Measurements from ENCODE around the gene EBP. TPM values are rescaled to one million over a fixed set of nuclear protein-coding genes. Genes with fewer than 3 reads are reported as not detected.
A peak's percentile ranks its signal among the peaks of the same experiment; 100 is the strongest.

The EBP gene
- total RNA-seq, 1 donor from 2014 or later: 39.1 TPM

- peaks cover 3% of the 10 kb centered on the region for H3K4me1 Mint-ChIP-seq (ENCODE audit: low read depth)
- no peak overlapping the region for H3K4me3 Mint-ChIP-seq (ENCODE audit: unreplicated experiment)
- no peaks in the 10 kb centered on the region for H3K27me3 Mint-ChIP-seq (ENCODE audit: low read depth)
- H3K9me3 Mint-ChIP-seq (ENCODE audit: low read depth): peaks cover 9% of the 10 kb centered on the region
- H3K36me3 Mint-ChIP-seq (ENCODE audit: low read depth): peaks cover 18% of the 10 kb centered on the region
- no peak for TF ChIP-seq CTCF (IDR thresholded peaks at IDR 0.05)
- DNase-seq (ENCODE audit: low spot score): peak; percentile 85
- H3K27ac Mint-ChIP-seq (ENCODE audit: unreplicated experiment): no peak overlapping the region
Measured at GRCh38 chrX:48560056-48560455, 38.4 kb downstream of the EBP start.

GRCh38 chrX:48560681-48561080 lies 39.1 kb downstream of the EBP start:
- Mint-ChIP-seq H3K27ac (ENCODE audit: unreplicated experiment) (no peak overlapping the region), H3K36me3 (ENCODE audit: low read depth) (peaks cover 15% of the 10 kb centered on the region), H3K4me1 (ENCODE audit: low read depth) (peaks cover 3% of the 10 kb centered on the region), H3K27me3 (ENCODE audit: low read depth) (no peaks in the 10 kb centered on the region), H3K4me3 (ENCODE audit: unreplicated experiment) (no peak overlapping the region), H3K9me3 (ENCODE audit: low read depth) (peaks cover 9% of the 10 kb centered on the region)
- TF ChIP-seq CTCF (IDR thresholded peaks at IDR 0.05): no peak
- peak; percentile 85 for DNase-seq (ENCODE audit: low spot score)

- Mint-ChIP-seq H3K4me3 (ENCODE audit: unreplicated experiment) (no peak overlapping the region), H3K9me3 (ENCODE audit: low read depth) (no peaks in the 10 kb centered on the region), H3K27me3 (ENCODE audit: low read depth) (no peaks in the 10 kb centered on the region), H3K36me3 (ENCODE audit: low read depth) (peaks cover 2% of the 10 kb centered on the region), H3K27ac (ENCODE audit: unreplicated experiment) (no peak overlapping the region), H3K4me1 (ENCODE audit: low read depth) (peaks cover 6% of the 10 kb centered on the region)
- DNase-seq (ENCODE audit: low spot score): no peak
- TF ChIP-seq CTCF (IDR thresholded peaks at IDR 0.05): no peak
Measured at GRCh38 chrX:48569958-48570357, 48.4 kb downstream of the EBP start.

- no peak for DNase-seq (ENCODE audit: low spot score)
- H3K27ac Mint-ChIP-seq (ENCODE audit: unreplicated experiment): peak overlapping the region; percentile 100
- peaks cover 18% of the 10 kb centered on the region for H3K36me3 Mint-ChIP-seq (ENCODE audit: low read depth)
- no peaks in the 10 kb centered on the region for H3K27me3 Mint-ChIP-seq (ENCODE audit: low read depth)
- TF ChIP-seq CTCF (IDR thresholded peaks at IDR 0.05): no peak
- peak overlapping the region; percentile 98 for H3K4me3 Mint-ChIP-seq (ENCODE audit: unreplicated experiment)
- peaks cover 26% of the 10 kb centered on the region for H3K4me1 Mint-ChIP-seq (ENCODE audit: low read depth)
- no peaks in the 10 kb centered on the region for H3K9me3 Mint-ChIP-seq (ENCODE audit: low read depth)
Measured at GRCh38 chrX:48573690-48574269, 52.2 kb downstream of the EBP start.

GRCh38 chrX:48574270-48575266 lies 53.0 kb downstream of the EBP start, which contains the start of gene RBM3:
Gene RBM3 (plus strand): TSS chrX:48574484. CDS start chrX:48575181, 697 bp downstream.
- DNase-seq (ENCODE audit: low spot score): peak; percentile 97
- TF ChIP-seq CTCF (IDR thresholded peaks at IDR 0.05): peak; percentile 67
- Mint-ChIP-seq H3K4me1 (ENCODE audit: low read depth) (peaks cover 29% of the 10 kb centered on the region), H3K4me3 (ENCODE audit: unreplicated experiment) (peak within 1 kb of the TSS; percentile 98), H3K9me3 (ENCODE audit: low read depth) (no peaks in the 10 kb centered on the region), H3K27me3 (ENCODE audit: low read depth) (no peaks in the 10 kb centered on the region), H3K36me3 (ENCODE audit: low read depth) (peaks cover 20% of the 10 kb centered on the region), H3K27ac (ENCODE audit: unreplicated experiment) (peak within 1 kb of the TSS; percentile 100)
